Calu3 (cell line): ENCODE data around the gene HMX1. TPM values are rescaled to one million over a fixed set of nuclear protein-coding genes. Genes with fewer than 3 reads are reported as not detected.

Source experiments
- BruUV-seq: library from RNA; stranded (reverse); fragments of 400-500 nt; replicated peaks from 2 replicates; lab custom pipeline; 2021; lab: Mats Ljungman, UMichigan
- CTCF ChIA-PET: fragments of 300-600 bp; sonication (Branson Sonifier 250); formaldehyde crosslinking; loops from one replicate; lab custom pipeline; 2022; ENCODE audit warnings: antibody characterized with exemption; lab: Charles Lee
- DNase-seq: peaks from one replicate; pipeline ENCODE4 v3.0.0; 2022
- H3K27ac Mint-ChIP-seq: one replicate; pipeline ENCODE4 v1.8.0; 2022; ENCODE audit warnings: mixed read lengths; ENCODE audit not compliant: unreplicated experiment
- H3K27me3 Mint-ChIP-seq: one replicate; pipeline ENCODE4 v1.8.0; 2022; ENCODE audit warnings: mixed read lengths; ENCODE audit not compliant: unreplicated experiment
- H3K36me3 Mint-ChIP-seq: one replicate; pipeline ENCODE4 v1.8.0; 2022; ENCODE audit warnings: mild to moderate bottlenecking, moderate library complexity, mixed read lengths; ENCODE audit not compliant: insufficient read depth, unreplicated experiment
- H3K4me1 Mint-ChIP-seq: one replicate; pipeline ENCODE4 v1.8.0; 2022; ENCODE audit warnings: mild to moderate bottlenecking, low read depth, mixed read lengths; ENCODE audit not compliant: unreplicated experiment
- H3K4me3 Mint-ChIP-seq: one replicate; pipeline ENCODE4 v1.8.0; 2022; ENCODE audit warnings: mild to moderate bottlenecking, low read depth, moderate library complexity, mixed read lengths; ENCODE audit not compliant: unreplicated experiment
- H3K9me3 Mint-ChIP-seq: one replicate; pipeline ENCODE4 v1.8.0; 2022; ENCODE audit warnings: low read depth, mixed read lengths; ENCODE audit not compliant: unreplicated experiment
- intact Hi-C: fragments of 100-400 bp; cut with micrococcal nuclease; formaldehyde crosslinking; loops from one replicate; pipeline ENCODE4 v1.10.0; 2022; ENCODE audit not compliant: unreplicated experiment
- total RNA-seq: library from RNA; stranded (reverse); gene quantifications from 2 replicates; pipeline ENCODE4 v1.2.3, GENCODE V29; 2022
- TF ChIP-seq, protein P1 (sequence below): fragments of 200-600 bp; IDR thresholded peaks from one replicate; pipeline ENCODE4 v1.8.0; 2022; ENCODE audit warnings: antibody characterized with exemption; ENCODE audit not compliant: unreplicated experiment

The HMX1 gene
- total RNA-seq, 1 experiment from 2014 or later, result not detected

DNA sequence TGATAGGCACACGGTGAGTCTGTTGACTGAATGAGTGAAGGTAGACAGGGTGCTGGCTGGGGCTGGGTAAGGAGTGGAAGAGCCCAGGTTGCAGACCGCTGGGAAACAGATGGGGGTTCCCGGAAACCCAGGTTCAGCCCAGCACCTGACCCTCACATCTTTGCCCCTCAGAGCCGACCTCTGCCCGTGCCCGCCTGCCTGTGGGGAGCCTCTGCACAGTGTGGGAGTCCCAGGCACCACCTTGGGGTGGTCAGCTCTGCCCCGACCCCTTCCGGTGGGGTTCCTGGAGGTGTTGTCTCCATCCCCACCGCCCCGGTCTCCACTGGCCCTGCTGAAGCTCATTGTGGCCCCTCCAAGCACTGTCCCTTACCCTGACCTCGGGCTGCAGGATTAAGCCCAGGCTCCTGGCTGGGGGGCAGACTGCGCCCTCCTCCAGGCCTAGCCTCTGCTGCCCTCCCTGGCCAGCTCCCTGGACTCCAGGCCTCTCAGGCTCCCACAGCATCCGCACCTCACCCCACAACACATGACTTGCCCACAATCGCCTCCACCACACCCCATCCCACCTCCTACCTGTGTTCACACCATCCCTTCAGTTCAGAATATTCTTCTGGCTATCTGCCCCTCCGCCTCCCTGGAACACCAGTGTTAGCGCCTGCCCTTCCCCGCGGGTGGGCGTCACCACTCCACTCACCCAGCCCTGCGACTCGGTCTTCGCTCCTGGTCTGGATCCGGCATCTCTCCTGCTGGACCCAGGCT is 21.4 kb downstream of the HMX1 start:
- CTCF ChIA-PET, result no interaction called here
- H3K27me3 Mint-ChIP-seq, result peaks cover 22% of the 10 kb centered on the region
- BruUV-seq, result no TSS peak
- no peaks in the 10 kb centered on the region for H3K4me1 Mint-ChIP-seq
- no peaks in the 10 kb centered on the region for H3K36me3 Mint-ChIP-seq
- H3K4me3 Mint-ChIP-seq, result no peak overlapping the region
- DNase-seq, result no peak
- TF ChIP-seq, protein P1, sequence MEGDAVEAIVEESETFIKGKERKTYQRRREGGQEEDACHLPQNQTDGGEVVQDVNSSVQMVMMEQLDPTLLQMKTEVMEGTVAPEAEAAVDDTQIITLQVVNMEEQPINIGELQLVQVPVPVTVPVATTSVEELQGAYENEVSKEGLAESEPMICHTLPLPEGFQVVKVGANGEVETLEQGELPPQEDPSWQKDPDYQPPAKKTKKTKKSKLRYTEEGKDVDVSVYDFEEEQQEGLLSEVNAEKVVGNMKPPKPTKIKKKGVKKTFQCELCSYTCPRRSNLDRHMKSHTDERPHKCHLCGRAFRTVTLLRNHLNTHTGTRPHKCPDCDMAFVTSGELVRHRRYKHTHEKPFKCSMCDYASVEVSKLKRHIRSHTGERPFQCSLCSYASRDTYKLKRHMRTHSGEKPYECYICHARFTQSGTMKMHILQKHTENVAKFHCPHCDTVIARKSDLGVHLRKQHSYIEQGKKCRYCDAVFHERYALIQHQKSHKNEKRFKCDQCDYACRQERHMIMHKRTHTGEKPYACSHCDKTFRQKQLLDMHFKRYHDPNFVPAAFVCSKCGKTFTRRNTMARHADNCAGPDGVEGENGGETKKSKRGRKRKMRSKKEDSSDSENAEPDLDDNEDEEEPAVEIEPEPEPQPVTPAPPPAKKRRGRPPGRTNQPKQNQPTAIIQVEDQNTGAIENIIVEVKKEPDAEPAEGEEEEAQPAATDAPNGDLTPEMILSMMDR, result no peak
- no peaks in the 10 kb centered on the region for H3K9me3 Mint-ChIP-seq
- intact Hi-C loops, result no loop called here
- no peak overlapping the region for H3K27ac Mint-ChIP-seq

DNA sequence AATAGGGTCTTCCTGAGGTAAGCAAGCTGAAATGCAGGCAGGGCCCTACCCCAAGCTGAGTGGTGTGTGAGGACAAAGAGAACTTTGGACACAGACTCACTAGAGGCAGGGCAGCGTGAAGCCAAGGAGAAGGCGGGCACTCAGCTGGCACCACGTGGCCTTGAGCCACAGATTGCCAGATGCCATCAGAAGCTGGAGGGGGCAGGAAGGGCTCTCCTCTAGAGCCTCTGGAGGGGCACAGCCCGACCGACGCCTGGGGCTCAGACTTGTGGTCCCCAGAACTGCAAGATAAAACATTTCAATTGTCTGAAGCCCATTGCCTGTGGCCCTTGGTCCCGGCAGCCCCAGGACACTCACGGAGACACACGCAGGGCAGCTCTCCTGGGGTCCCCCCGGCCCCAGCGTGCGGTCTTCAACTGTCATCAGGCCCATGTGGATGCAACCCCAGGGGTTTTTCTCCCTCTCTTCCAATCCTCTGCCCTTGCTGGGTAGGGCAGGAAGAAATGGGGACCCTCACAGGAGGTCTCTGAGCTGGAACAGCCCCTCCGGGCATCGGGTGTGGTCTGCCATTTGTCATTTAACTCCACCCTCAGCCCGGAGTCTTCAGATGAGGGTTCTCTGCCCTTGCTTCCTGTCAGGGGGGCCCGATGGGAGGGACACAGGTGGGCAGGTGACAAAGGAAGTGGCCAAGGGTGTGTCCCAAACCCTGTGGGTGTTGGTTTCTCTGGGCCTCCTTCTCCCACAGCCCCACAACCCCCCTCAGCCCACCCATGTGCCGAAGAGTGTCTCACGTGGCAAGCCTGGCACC is 22.2 kb downstream of the HMX1 start:
- DNase-seq, result no peak
- intact Hi-C loops, result no loop called here
- Mint-ChIP-seq H3K4me1 (no peaks in the 10 kb centered on the region), H3K9me3 (no peaks in the 10 kb centered on the region), H3K27ac (no peak overlapping the region), H3K36me3 (no peaks in the 10 kb centered on the region), H3K4me3 (no peak overlapping the region), H3K27me3 (peaks cover 15% of the 10 kb centered on the region)
- CTCF ChIA-PET, result no interaction called here
- no TSS peak for BruUV-seq
- TF ChIP-seq, protein P1, result no peak

DNA sequence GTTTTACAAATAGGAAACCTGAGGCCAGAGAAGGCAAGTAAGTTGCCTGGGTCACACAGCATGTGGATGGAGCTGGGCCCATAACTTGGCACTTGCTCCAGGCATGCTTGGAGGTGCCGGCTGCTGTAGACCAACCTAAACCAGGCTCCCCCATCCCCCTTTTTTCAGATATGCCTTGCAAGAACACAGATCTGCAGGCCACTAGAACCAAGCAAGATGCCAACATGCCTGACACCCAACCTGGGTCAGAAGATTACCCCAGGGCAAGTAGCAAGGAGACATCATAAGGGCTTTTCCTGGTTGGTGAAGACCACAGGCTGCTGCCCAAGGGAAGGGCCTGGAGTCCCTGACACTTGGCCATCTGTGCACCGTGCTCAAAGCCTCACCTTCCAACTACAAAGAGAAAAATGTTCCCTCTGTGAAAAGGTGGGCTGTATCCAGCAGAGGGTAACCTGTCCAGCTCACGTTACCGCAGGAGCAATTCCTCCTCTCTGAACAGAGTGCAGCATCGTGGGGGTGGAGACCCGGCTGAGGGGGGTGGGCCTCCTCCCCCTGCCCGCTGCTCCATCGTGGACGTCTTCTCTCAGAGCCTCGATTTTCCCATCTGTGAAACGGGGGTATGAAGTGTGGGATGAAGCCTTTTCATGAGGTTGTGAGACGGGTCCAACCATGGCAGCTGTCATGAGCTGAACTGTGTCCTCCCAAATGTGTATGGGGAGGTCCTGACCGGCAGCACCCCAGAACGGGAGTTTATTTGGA is 23.0 kb downstream of the HMX1 start:
- Mint-ChIP-seq H3K9me3 (no peaks in the 10 kb centered on the region), H3K36me3 (no peaks in the 10 kb centered on the region), H3K27me3 (peaks cover 12% of the 10 kb centered on the region), H3K4me3 (no peak overlapping the region), H3K27ac (no peak overlapping the region), H3K4me1 (no peaks in the 10 kb centered on the region)
- intact Hi-C loops, result no loop called here
- BruUV-seq, result no TSS peak
- CTCF ChIA-PET, result no interaction called here
- TF ChIP-seq, protein P1, result no peak
- no peak for DNase-seq

DNA sequence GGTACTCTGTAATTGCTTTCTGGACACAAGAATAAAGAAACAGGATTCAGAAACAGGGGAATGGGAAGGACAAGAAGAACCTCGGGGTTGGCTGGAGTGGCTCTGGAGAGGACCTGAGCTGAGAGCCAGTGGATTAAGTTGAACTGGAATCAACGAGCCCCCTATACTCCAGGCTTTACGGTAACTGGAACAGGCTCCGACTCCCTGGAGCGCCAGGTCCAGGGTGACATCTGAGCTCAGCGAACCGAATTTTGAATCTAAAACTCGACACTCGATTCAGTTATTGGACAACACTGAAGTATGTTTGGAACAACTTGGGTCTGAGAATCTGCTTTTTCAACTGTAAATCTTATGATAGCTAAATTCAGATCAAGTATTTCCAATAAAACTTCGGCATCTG is 23.9 kb downstream of the HMX1 start:
- no peak for DNase-seq
- H3K27ac Mint-ChIP-seq, result no peak overlapping the region
- CTCF ChIA-PET, result no interaction called here
- no peaks in the 10 kb centered on the region for H3K9me3 Mint-ChIP-seq
- TF ChIP-seq, protein P1, result no peak
- no TSS peak for BruUV-seq
- no peaks in the 10 kb centered on the region for H3K4me1 Mint-ChIP-seq
- no peak overlapping the region for H3K4me3 Mint-ChIP-seq
- peaks cover 12% of the 10 kb centered on the region for H3K27me3 Mint-ChIP-seq
- intact Hi-C loops, result no loop called here
- H3K36me3 Mint-ChIP-seq, result no peaks in the 10 kb centered on the region
